Measurements from ENCODE around the gene C19orf38. TPM values are rescaled to one million over a fixed set of nuclear protein-coding genes. Genes with fewer than 3 reads are reported as not detected.

Gene C19orf38
- total and polyA plus RNA-seq, 9 of the 15 experiments (the other 6 are each of a cell fraction or from before 2014, with no cell fraction given), result 0.14 to 0.18 TPM; not detected in 7

GRCh38 chr19:10894911-10895213, 46.6 kb downstream of the C19orf38 start:
- ChIA-PET POLR2A (no interaction called here), CTCF (ENCODE audit: low intra/inter-chr PET ratio) (no interaction called here)
- H3K36me3 ChIP-seq (ENCODE audit: control insufficient read depth, insufficient read depth, low read length), result peaks cover 17% of the 10 kb centered on the region; the same call in 1 of the 3 replicates
- peaks cover 9% of the 10 kb centered on the region; the same call in 1 of the 2 replicates for H4K20me1 ChIP-seq (replicated peaks; ENCODE audit: control insufficient read depth, insufficient read depth, low read length)
- H3K4me1 ChIP-seq (replicated peaks in 1 of 2; ENCODE audit: control insufficient read depth in 2 of 2, insufficient read depth in 2 of 2, low read length in 2 of 2), result peaks cover 3 to 54% of the 10 kb centered on the region in 2 experiments; a peak in 3 of 5 replicates
- 92% methylated on average over 6 of the region's 7 CpGs for WGBS (ENCODE audit: insufficient coverage, low coverage, missing lambda C conversion rate)
- H3K9me1 ChIP-seq (ENCODE audit: control insufficient read depth, insufficient read depth, low read length), result peaks cover 4% of the 10 kb centered on the region
- no peak overlapping the region for H3K4me3 ChIP-seq
- peaks cover 67% of the 10 kb centered on the region for H3K79me2 ChIP-seq (ENCODE audit: control insufficient read depth, insufficient read depth, low read length)
- no peak overlapping the region for H3K4me2 ChIP-seq (ENCODE audit: insufficient read depth, low read length)
- H3K27ac ChIP-seq (ENCODE audit: extremely low read depth, low read depth, low read length), result no peak overlapping the region
- intact Hi-C loops (cut with micrococcal nuclease), result no loop called here
- H3K9ac ChIP-seq (ENCODE audit: insufficient read depth in 1 of 2, low read depth in 2 of 2, low read length in 2 of 2), result no peak overlapping the region
- no peak for TF ChIP-seq HIVEP1 (CRISPR knock-in tag; IDR thresholded peaks at IDR 0.05)
- TF ChIP-seq KHSRP (IDR thresholded peaks at IDR 0.05), result no peak
- no peak for TF ChIP-seq SMARCA5 (IDR thresholded peaks at IDR 0.05)
- no peak for TF ChIP-seq TSC22D4 (tag; IDR thresholded peaks at IDR 0.05)
- TF ChIP-seq TCFL5 (CRISPR knock-in tag; conservative IDR thresholded peaks at IDR 0.05), result no peak
- TF ChIP-seq SIRT6 (IDR thresholded peaks at IDR 0.05; ENCODE audit: low read depth, low read length), result no peak
- no peak for TF ChIP-seq RAD21 (CRISPR knock-in tag; conservative IDR thresholded peaks at IDR 0.05 in 1 of 2, IDR thresholded peaks at IDR 0.05 in 1 of 2)
- TF ChIP-seq ZNF830 (CRISPR knock-in tag; IDR thresholded peaks at IDR 0.05), result no peak
- TF ChIP-seq CBX3 (IDR thresholded peaks at IDR 0.05; ENCODE audit: borderline replicate concordance in 1 of 2, low read length in 2 of 2), result no peak
- TF ChIP-seq ZEB2 (IDR thresholded peaks at IDR 0.05), result no peak
- no peak for TF ChIP-seq NR1H2 (CRISPR knock-in tag; IDR thresholded peaks at IDR 0.05)
- TF ChIP-seq TRIM28 (IDR thresholded peaks at IDR 0.05), result no peak
- no peak for TF ChIP-seq DMBX1 (CRISPR knock-in tag; IDR thresholded peaks at IDR 0.05; ENCODE audit: borderline replicate concordance)
- TF ChIP-seq ZNF239 (CRISPR knock-in tag; IDR thresholded peaks at IDR 0.05), result no peak
- TF ChIP-seq CREM (IDR thresholded peaks at IDR 0.05; ENCODE audit: low read depth), result no peak
- no peaks in the 10 kb centered on the region for H3K9me3 ChIP-seq (replicated peaks; ENCODE audit: control insufficient read depth, insufficient read depth, low read depth, low read length)
- no peak overlapping the region for H2AFZ ChIP-seq (ENCODE audit: low read depth, low read length)
- in situ Hi-C loops (cut with MboI), result no loop called here
- BruUV-seq (replicated peaks), result no TSS peak
- no peak for ATAC-seq
- DNase-seq (ENCODE audit: extremely low read depth in 1 of 4, low spot score in 3 of 4), result no peak
- H3K27me3 ChIP-seq (ENCODE audit: control insufficient read depth in 2 of 2, insufficient read depth in 2 of 2, low read length in 2 of 2), result no peaks in the 10 kb centered on the region
- FAIRE-seq, result no peak

Measured in K562 (cell line).